HG03025 (cell line): Measurements from ENCODE around the gene PARP8.
"Not testable (repeated sequence)": the region's sequence is repeated elsewhere in the genome, so short reads cannot be mapped to it uniquely, and the experiment has no call there.

Experiments used
- ATAC-seq: cut with Tn5 transposase; IDR thresholded peaks from one replicate; pipeline ENCODE4 v1.9.1; 2021; ENCODE audit warnings: mild to moderate bottlenecking, moderate library complexity; ENCODE audit not compliant: unreplicated experiment, low FRiP score

The PARP8 gene

GRCh38 chr5:50666261-50667022 lies at the start of gene PARP8:
PARP8 (plus strand) TSS chr5:50666637; CDS start chr5:50667096, 459 bp downstream.
- ATAC-seq = peak; percentile 48

GRCh38 chr5:50623666-50624065 lies 42.8 kb upstream of the PARP8 start:
- ATAC-seq = no peak

- ATAC-seq = not testable (repeated sequence)
Observed at GRCh38 chr5:50634866-50635265, 31.6 kb upstream of the PARP8 start.

GRCh38 chr5:50637576-50637975 lies 28.9 kb upstream of the PARP8 start:
- ATAC-seq = not testable (repeated sequence)

GRCh38 chr5:50646591-50646990 lies 19.8 kb upstream of the PARP8 start:
- no peak for ATAC-seq

- ATAC-seq = no peak
Observed at GRCh38 chr5:50647726-50648125, 18.7 kb upstream of the PARP8 start.

- ATAC-seq = peak; percentile 100
Observed at GRCh38 chr5:50653946-50654345, 12.5 kb upstream of the PARP8 start.

- ATAC-seq = no peak
Observed at GRCh38 chr5:50655067-50655809, 11.2 kb upstream of the PARP8 start.

- ATAC-seq = no peak
Observed at GRCh38 chr5:50655810-50656205, 10.6 kb upstream of the PARP8 start.

- ATAC-seq = no peak
Observed at GRCh38 chr5:50657044-50657443, 9.4 kb upstream of the PARP8 start.

GRCh38 chr5:50658246-50658645 lies 8.2 kb upstream of the PARP8 start:
- no peak for ATAC-seq

- ATAC-seq = no peak
Observed at GRCh38 chr5:50663636-50664035, 2.8 kb upstream of the PARP8 start.

- no peak for ATAC-seq
Observed at GRCh38 chr5:50665091-50665490, 1.3 kb upstream of the PARP8 start.

- not testable (repeated sequence) for ATAC-seq
Observed at GRCh38 chr5:50665761-50666202, 655 bp upstream of the PARP8 start.

- peak; percentile 40 for ATAC-seq
Observed at GRCh38 chr5:50667023-50667652, 701 bp downstream of the PARP8 start.

- peak; percentile 70 for ATAC-seq
Observed at GRCh38 chr5:50667653-50668595, 1.5 kb downstream of the PARP8 start.

- ATAC-seq = not testable (repeated sequence)
Observed at GRCh38 chr5:50668636-50669035, 2.2 kb downstream of the PARP8 start.

GRCh38 chr5:50672663-50673062 lies 6.2 kb downstream of the PARP8 start:
- ATAC-seq = no peak

GRCh38 chr5:50673444-50673843 lies 7.0 kb downstream of the PARP8 start:
- not testable (repeated sequence) for ATAC-seq

- ATAC-seq = no peak
Observed at GRCh38 chr5:50675385-50675784, 8.9 kb downstream of the PARP8 start.
